Measurements from ENCODE around the gene SIGLEC6.
"Not testable (repeated sequence)": the region's sequence is repeated elsewhere in the genome, so short reads cannot be mapped to it uniquely, and the experiment has no call there.

Gene SIGLEC6

DNA sequence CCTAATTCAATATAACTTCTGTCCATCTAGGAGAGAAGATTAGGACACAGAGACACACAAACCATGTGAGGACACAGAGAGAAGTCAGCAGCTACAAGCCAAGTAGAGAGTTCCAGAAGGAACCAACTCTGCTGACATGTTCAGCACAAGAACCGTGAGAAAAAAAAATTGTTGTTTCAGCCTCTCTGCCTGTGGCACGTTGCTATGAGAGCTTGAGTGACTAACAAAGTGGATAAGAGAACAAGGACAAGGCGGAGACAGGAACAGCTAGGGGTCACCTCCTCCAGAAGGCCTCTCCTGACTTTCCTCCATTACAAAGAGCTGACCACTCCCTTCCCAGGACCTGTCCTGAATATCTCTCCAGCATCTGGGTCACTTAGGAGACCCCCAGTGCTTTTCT is 24.3 kb downstream of the SIGLEC6 start:
- peaks cover 0 to 2% of the 10 kb centered on the region in 2 donors for H3K9me3 ChIP-seq (ENCODE audit: control insufficient read depth in 1 of 2, low read length in 2 of 2)
- H3K27ac ChIP-seq (ENCODE audit: low read length), result no peak overlapping the region
- no peaks in the 10 kb centered on the region for H3K36me3 ChIP-seq (ENCODE audit: control insufficient read depth in 1 of 2, insufficient read depth in 2 of 2, low read length in 2 of 2)

DNA sequence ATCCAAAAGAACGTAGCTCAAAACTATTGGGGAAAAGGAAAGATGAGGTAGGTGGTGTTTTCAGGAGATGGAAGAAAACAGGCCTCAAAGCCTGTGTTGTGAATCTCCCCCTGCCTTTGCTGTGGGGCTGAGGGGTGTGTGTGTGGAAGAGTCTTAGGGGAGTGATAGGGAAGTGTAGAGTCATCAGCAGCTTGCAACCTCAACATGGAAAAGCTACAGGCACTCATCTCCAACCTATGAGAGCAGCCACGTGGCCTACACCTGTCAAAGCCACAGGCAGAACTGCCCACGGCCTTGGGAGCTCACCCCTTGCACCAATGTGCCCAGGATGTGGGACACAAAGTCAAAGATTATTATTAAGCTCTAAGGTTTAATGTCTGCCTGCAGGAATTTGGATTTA is 25.6 kb downstream of the SIGLEC6 start:
- Histone ChIP-seq H3K27me3 (ENCODE audit: low read depth, low read length) (no peaks in the 10 kb centered on the region), H3K4me1 (ENCODE audit: control insufficient read depth in 1 of 2, insufficient read depth in 2 of 2, low read length in 2 of 2) (no peaks in the 10 kb centered on the region), H3K4me3 (ENCODE audit: low read depth in 1 of 2, low read length in 2 of 2) (no peak overlapping the region)

More for the DNA sequence above, 24.3 kb downstream of the SIGLEC6 start:
- no peaks in the 10 kb centered on the region for H3K27me3 ChIP-seq (ENCODE audit: low read depth, low read length)
- H3K4me3 ChIP-seq (ENCODE audit: low read depth in 1 of 2, low read length in 2 of 2), result no peak overlapping the region
- no peaks in the 10 kb centered on the region for H3K4me1 ChIP-seq (ENCODE audit: control insufficient read depth in 1 of 2, insufficient read depth in 2 of 2, low read length in 2 of 2)

DNA sequence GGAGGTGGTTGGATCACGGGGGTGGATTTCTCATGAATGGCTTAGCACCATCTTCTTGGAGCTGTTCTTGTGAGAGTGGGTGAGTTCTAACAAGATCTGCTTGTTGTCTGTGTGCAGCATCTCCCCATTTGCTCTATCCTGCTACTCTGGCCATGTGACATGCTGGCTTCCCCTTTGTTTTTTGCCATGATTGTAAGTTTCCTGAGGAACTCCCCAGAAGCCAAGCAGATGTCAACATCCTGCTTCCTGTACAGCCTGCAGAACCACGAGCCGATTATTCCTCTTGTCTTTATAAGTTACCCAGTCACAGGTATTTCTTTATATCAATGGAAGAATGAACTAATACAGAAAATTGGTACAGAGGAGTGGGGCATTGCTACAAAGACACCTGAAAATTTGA is 27.6 kb downstream of the SIGLEC6 start:
- Histone ChIP-seq H3K9me3 (ENCODE audit: control insufficient read depth in 1 of 2, low read length in 2 of 2) (peaks cover 0 to 2% of the 10 kb centered on the region in 2 donors), H3K27me3 (ENCODE audit: low read depth, low read length) (no peaks in the 10 kb centered on the region), H3K36me3 (ENCODE audit: control insufficient read depth in 1 of 2, insufficient read depth in 2 of 2, low read length in 2 of 2) (no peaks in the 10 kb centered on the region), H3K4me3 (ENCODE audit: low read depth in 1 of 2, low read length in 2 of 2) (no peak overlapping the region), H3K4me1 (ENCODE audit: control insufficient read depth in 1 of 2, insufficient read depth in 2 of 2, low read length in 2 of 2) (no peaks in the 10 kb centered on the region), H3K27ac (ENCODE audit: low read length) (no peak overlapping the region)

More for the DNA sequence above, 25.6 kb downstream of the SIGLEC6 start:
- Histone ChIP-seq H3K27ac (ENCODE audit: low read length) (no peak overlapping the region), H3K9me3 (ENCODE audit: control insufficient read depth in 1 of 2, low read length in 2 of 2) (peaks cover 0 to 2% of the 10 kb centered on the region in 2 donors), H3K36me3 (ENCODE audit: control insufficient read depth in 1 of 2, insufficient read depth in 2 of 2, low read length in 2 of 2) (no peaks in the 10 kb centered on the region)

DNA sequence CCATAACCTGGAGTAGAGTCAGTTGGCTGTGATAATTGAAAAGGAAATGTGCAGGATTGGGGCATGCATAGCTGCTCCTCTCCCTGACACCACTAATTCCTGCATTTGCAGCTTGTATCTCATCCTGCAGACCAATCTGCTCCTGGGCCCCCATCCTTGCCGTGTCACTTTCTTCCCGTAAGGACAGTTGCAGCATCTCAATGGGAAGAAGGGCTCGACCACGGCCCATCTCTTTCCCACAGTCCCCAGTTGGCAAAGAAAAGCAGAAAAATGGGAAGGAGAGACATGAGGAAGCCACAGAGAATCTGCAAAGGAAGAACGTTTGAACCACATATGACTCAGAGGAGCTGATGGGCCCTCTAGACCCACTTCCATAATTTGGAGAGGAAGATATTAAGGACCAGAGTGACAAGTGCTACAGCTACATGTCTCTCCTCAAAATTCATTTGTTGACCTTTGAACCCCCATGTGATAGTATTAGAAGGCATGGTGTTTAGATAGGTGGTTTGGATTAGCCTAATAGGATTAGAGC is 28.1 kb downstream of the SIGLEC6 start:
- Histone ChIP-seq H3K4me3 (ENCODE audit: low read depth in 1 of 2, low read length in 2 of 2) (no peak overlapping the region), H3K4me1 (ENCODE audit: control insufficient read depth in 1 of 2, insufficient read depth in 2 of 2, low read length in 2 of 2) (no peaks in the 10 kb centered on the region), H3K27me3 (ENCODE audit: low read depth, low read length) (no peaks in the 10 kb centered on the region), H3K36me3 (ENCODE audit: control insufficient read depth in 1 of 2, insufficient read depth in 2 of 2, low read length in 2 of 2) (no peaks in the 10 kb centered on the region), H3K27ac (ENCODE audit: low read length) (no peak overlapping the region), H3K9me3 (ENCODE audit: control insufficient read depth in 1 of 2, low read length in 2 of 2) (peaks cover 0 to 2% of the 10 kb centered on the region in 2 donors)

DNA sequence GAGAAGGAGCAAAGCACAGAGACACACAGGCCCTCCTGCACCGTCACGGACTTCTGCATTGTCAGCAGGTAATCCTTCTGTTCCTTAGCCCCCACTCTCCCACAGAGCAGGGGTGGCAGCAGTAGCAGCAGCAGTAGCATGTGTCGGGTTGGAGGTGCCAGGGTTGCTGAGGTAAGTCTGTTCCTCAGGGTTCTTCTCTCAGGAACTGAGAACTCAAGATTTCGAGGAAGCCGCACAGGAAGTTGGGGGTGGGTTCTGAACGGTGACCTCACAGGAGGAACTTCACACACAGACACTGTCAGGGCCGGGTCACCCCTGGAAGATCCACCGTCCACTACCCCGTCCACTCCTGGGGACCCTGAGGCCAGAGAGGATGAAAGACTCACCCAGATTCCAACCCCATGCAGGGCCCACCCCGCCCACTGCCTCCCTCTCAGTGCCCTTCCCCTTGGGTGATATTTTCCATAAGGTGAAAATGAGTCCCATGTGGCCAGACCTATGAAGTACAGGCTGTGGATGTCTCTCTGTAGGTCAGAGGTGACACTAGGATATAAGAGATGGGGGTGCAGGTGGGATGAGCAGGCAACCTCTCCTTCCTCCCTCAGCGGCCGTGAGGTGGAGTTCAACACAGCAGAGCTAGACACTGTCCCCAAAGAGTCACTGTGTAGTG is 29.7 kb downstream of the SIGLEC6 start, which contains the start of gene SIGLEC12:
Gene SIGLEC12 (minus strand): TSS at position 207 of the 670 bp plus-strand sequence. CDS start 67 bp downstream, at position 140.
- Histone ChIP-seq H3K4me1 (ENCODE audit: control insufficient read depth in 1 of 2, insufficient read depth in 2 of 2, low read length in 2 of 2) (no peaks in the 10 kb centered on the region), H3K4me3 (ENCODE audit: low read depth in 1 of 2, low read length in 2 of 2) (no peak within 1 kb of the TSS), H3K36me3 (ENCODE audit: control insufficient read depth in 1 of 2, insufficient read depth in 2 of 2, low read length in 2 of 2) (no peaks in the 10 kb centered on the region), H3K9me3 (ENCODE audit: control insufficient read depth in 1 of 2, low read length in 2 of 2) (peaks cover 0 to 2% of the 10 kb centered on the region in 2 donors), H3K27ac (ENCODE audit: low read length) (no peak within 1 kb of the TSS), H3K27me3 (ENCODE audit: low read depth, low read length) (no peaks in the 10 kb centered on the region)

DNA sequence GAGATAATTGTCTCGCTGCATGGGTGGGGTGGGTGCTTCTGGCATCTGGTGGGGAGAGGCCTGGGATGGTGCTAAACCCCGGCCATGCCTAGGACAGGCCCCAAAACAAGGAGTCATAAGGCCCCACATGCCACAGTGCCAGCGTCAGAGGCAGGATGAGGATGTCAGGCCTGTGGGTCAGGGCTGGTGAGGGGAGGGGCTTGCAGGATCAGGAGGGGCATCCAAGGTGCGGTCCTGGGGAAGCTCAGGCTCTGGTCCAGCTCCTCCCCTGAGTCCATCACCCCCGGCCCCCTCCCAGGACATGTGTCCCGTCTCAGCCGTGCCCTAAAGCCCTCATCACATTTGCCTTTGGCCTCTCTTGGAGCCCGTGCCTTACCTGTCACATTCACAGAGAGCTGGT is 30.5 kb downstream of the SIGLEC6 start:
- H3K4me3 ChIP-seq (ENCODE audit: low read depth in 1 of 2, low read length in 2 of 2); H3K27ac ChIP-seq (ENCODE audit: low read length); H3K4me1 ChIP-seq (ENCODE audit: control insufficient read depth in 1 of 2, insufficient read depth in 2 of 2, low read length in 2 of 2); H3K27me3 ChIP-seq (ENCODE audit: low read depth, low read length); H3K9me3 ChIP-seq (ENCODE audit: control insufficient read depth in 1 of 2, low read length in 2 of 2); H3K36me3 ChIP-seq (ENCODE audit: control insufficient read depth in 1 of 2, insufficient read depth in 2 of 2, low read length in 2 of 2): not testable (repeated sequence)

DNA sequence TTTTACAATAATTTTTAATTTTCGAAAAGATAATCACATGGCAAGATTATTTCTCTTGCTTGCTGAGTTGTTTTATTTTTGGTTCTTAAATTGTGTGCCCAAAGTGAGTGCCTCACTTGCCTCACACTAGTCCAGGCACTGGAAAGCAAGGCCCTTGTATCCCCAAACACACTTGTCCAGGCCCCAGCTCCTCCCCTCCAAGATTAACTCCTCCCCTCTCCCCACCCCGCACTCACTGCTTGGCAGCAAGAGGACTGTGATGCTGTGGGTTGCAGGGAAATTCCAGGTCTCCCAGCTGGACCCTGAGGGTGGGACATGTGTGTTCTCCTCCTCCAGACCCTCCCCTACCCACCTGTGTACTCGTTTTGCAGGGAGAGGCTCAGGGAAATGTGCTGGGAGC is 33.8 kb downstream of the SIGLEC6 start:
- Histone ChIP-seq H3K27me3 (ENCODE audit: low read depth, low read length) (no peaks in the 10 kb centered on the region), H3K36me3 (ENCODE audit: control insufficient read depth in 1 of 2, insufficient read depth in 2 of 2, low read length in 2 of 2) (no peaks in the 10 kb centered on the region), H3K4me1 (ENCODE audit: control insufficient read depth in 1 of 2, insufficient read depth in 2 of 2, low read length in 2 of 2) (no peaks in the 10 kb centered on the region), H3K9me3 (ENCODE audit: control insufficient read depth in 1 of 2, low read length in 2 of 2) (no peaks in the 10 kb centered on the region), H3K27ac (ENCODE audit: low read length) (no peak overlapping the region), H3K4me3 (ENCODE audit: low read depth in 1 of 2, low read length in 2 of 2) (no peak overlapping the region)

DNA sequence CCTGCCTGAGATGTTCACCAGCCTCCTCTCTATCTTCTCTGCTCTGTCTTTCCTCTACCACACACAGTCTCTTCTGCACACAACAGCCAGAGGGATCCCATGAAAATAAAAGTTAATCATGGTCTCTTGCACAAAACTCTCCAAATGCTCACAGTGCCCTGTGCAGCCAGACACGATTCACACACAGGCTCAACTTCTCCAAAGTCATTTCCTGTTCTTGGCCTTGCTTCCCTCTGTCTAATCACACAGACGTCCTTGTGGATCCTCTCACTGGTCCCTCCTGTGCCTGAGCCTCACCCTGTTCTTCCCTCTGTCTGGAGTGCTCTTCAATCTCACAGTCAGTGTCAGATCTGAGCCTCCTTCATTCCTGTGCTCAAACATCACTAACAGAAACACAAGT is 37.7 kb downstream of the SIGLEC6 start:
- Histone ChIP-seq H3K27me3 (ENCODE audit: low read depth, low read length) (no peaks in the 10 kb centered on the region), H3K4me1 (ENCODE audit: control insufficient read depth in 1 of 2, insufficient read depth in 2 of 2, low read length in 2 of 2) (no peaks in the 10 kb centered on the region), H3K4me3 (ENCODE audit: low read depth in 1 of 2, low read length in 2 of 2) (no peak overlapping the region), H3K27ac (ENCODE audit: low read length) (no peak overlapping the region), H3K9me3 (ENCODE audit: control insufficient read depth in 1 of 2, low read length in 2 of 2) (no peaks in the 10 kb centered on the region), H3K36me3 (ENCODE audit: control insufficient read depth in 1 of 2, insufficient read depth in 2 of 2, low read length in 2 of 2) (no peaks in the 10 kb centered on the region)

DNA sequence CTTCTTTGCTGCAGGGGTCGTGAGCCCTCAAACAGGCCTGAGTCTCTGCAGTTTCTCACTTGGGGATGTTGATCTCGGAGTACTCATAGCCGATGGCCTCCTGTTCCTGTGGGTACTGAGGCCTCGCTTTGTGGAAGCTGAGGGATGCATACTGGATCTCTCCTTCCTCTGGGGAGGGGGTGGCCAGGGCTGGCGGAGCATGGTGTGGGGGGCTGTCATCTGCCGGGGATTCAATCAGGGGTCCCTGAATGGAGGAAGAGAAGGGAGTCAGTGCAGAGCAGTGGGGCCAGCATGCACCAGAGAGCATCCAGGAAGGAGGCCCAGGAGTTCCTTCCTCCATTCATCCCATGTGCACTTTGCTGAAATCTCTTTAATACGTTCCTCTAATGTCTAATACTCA is 39.9 kb downstream of the SIGLEC6 start:
- Histone ChIP-seq H3K27ac (ENCODE audit: low read length) (no peak overlapping the region), H3K4me3 (ENCODE audit: low read depth in 1 of 2, low read length in 2 of 2) (no peak overlapping the region), H3K36me3 (ENCODE audit: control insufficient read depth in 1 of 2, insufficient read depth in 2 of 2, low read length in 2 of 2) (no peaks in the 10 kb centered on the region), H3K4me1 (ENCODE audit: control insufficient read depth in 1 of 2, insufficient read depth in 2 of 2, low read length in 2 of 2) (no peaks in the 10 kb centered on the region), H3K9me3 (ENCODE audit: control insufficient read depth in 1 of 2, low read length in 2 of 2) (no peaks in the 10 kb centered on the region), H3K27me3 (ENCODE audit: low read depth, low read length) (no peaks in the 10 kb centered on the region)

DNA sequence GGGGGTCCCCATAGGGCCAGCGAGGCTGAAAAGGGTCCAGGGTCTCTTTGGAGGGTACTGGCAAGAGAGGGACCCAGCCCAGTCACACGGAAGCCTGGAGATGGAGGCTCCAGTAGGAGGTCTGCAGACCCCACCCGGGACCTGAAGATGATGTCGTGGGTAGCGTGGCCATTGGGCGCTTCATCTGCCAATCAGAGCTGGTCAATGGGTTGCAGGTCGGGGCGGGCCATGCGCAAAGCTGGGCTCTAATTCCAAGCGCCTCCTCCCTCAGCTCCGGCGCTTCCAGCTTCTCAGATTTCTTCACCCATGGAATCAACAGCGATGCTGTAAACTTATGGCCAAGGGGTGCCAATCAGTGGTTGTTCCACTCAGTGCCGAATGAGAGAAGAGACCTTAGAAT is 40.8 kb downstream of the SIGLEC6 start:
- no peaks in the 10 kb centered on the region for H3K9me3 ChIP-seq (ENCODE audit: control insufficient read depth in 1 of 2, low read length in 2 of 2)
- H3K4me3 ChIP-seq (ENCODE audit: low read depth in 1 of 2, low read length in 2 of 2), result no peak overlapping the region
- H3K27me3 ChIP-seq (ENCODE audit: low read depth, low read length), result no peaks in the 10 kb centered on the region
- no peaks in the 10 kb centered on the region for H3K4me1 ChIP-seq (ENCODE audit: control insufficient read depth in 1 of 2, insufficient read depth in 2 of 2, low read length in 2 of 2)
- H3K27ac ChIP-seq (ENCODE audit: low read length), result no peak overlapping the region
- no peaks in the 10 kb centered on the region for H3K36me3 ChIP-seq (ENCODE audit: control insufficient read depth in 1 of 2, insufficient read depth in 2 of 2, low read length in 2 of 2)

DNA sequence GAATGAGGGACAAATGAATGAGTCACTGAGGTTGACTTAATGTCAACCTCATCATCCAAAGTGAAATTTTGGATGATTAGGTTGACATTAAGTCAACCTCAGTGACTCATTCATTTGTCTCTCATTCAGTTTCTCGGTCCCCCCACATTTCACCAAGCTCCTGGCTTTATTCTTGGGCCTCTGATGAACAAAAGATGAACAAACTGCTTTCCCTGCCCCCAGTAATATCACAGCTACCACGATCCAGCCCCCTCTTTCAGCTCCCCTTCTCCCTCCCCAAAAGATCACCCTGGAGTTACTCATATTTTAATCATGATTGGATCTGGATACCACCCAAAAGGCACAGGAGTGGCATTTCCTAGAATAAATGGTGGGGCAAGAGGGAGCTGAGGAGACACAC is 42.4 kb downstream of the SIGLEC6 start:
- Histone ChIP-seq H3K36me3 (ENCODE audit: control insufficient read depth in 1 of 2, insufficient read depth in 2 of 2, low read length in 2 of 2) (no peaks in the 10 kb centered on the region), H3K9me3 (ENCODE audit: control insufficient read depth in 1 of 2, low read length in 2 of 2) (no peaks in the 10 kb centered on the region), H3K27me3 (ENCODE audit: low read depth, low read length) (no peaks in the 10 kb centered on the region), H3K4me3 (ENCODE audit: low read depth in 1 of 2, low read length in 2 of 2) (no peak overlapping the region), H3K27ac (ENCODE audit: low read length) (no peak overlapping the region), H3K4me1 (ENCODE audit: control insufficient read depth in 1 of 2, insufficient read depth in 2 of 2, low read length in 2 of 2) (no peaks in the 10 kb centered on the region)

DNA sequence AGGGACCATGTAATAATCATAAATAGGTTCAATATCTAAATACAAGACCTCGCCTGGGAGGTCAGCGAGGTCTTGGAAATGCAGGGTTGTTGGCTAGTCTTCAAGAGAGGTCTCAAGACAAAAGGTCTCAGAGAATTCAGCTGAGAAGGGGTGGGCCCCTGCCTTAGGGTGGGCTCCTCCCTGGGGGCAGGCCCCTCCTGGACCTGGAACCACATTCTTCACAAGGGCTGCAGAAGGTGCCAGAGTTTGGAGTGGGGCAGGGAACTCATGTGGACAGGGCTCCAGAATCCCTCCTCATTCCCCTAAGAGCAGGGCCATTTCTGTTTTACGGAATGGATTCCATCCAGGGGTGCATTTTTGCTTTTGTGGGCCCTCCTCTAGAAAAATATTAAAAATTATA is 43.0 kb downstream of the SIGLEC6 start:
- Histone ChIP-seq H3K9me3 (ENCODE audit: control insufficient read depth in 1 of 2, low read length in 2 of 2) (no peaks in the 10 kb centered on the region), H3K27ac (ENCODE audit: low read length) (no peak overlapping the region), H3K4me1 (ENCODE audit: control insufficient read depth in 1 of 2, insufficient read depth in 2 of 2, low read length in 2 of 2) (no peaks in the 10 kb centered on the region), H3K36me3 (ENCODE audit: control insufficient read depth in 1 of 2, insufficient read depth in 2 of 2, low read length in 2 of 2) (no peaks in the 10 kb centered on the region), H3K27me3 (ENCODE audit: low read depth, low read length) (no peaks in the 10 kb centered on the region), H3K4me3 (ENCODE audit: low read depth in 1 of 2, low read length in 2 of 2) (no peak overlapping the region)
